Measurements from ENCODE around the gene PIK3IP1. TPM values are rescaled to one million over a fixed set of nuclear protein-coding genes. Genes with fewer than 3 reads are reported as not detected.

Gene PIK3IP1
- total RNA-seq, 2 donors from 2014 or later, result 14.6 to 17.6 TPM

DNA sequence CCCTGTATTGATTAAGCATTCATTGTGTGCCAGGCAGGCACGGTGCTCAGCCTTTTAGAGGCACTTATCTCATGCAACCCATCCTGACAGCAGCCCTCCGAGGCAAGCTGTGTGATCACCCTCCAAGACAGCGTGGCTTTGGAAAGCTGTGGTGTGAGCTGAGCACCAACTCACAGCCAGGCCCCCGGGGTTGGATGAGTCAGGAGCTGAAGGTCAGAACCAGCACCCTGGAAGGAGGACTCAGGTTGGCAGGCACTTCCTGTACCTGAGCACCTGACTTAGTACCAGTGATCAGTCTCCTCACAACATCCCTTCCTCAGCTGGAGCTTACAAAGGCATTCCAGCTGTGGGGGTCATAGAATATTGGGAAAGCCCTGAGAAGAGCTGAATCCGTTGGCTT is 44.9 kb upstream of the PIK3IP1 start:
- no peak overlapping the region for H3K4me3 ChIP-seq
- TF ChIP-seq, protein P1, sequence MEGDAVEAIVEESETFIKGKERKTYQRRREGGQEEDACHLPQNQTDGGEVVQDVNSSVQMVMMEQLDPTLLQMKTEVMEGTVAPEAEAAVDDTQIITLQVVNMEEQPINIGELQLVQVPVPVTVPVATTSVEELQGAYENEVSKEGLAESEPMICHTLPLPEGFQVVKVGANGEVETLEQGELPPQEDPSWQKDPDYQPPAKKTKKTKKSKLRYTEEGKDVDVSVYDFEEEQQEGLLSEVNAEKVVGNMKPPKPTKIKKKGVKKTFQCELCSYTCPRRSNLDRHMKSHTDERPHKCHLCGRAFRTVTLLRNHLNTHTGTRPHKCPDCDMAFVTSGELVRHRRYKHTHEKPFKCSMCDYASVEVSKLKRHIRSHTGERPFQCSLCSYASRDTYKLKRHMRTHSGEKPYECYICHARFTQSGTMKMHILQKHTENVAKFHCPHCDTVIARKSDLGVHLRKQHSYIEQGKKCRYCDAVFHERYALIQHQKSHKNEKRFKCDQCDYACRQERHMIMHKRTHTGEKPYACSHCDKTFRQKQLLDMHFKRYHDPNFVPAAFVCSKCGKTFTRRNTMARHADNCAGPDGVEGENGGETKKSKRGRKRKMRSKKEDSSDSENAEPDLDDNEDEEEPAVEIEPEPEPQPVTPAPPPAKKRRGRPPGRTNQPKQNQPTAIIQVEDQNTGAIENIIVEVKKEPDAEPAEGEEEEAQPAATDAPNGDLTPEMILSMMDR (IDR thresholded peaks at IDR 0.05), result no peak
- H3K27me3 ChIP-seq, result no peaks in the 10 kb centered on the region
- H3K9me3 ChIP-seq, result no peaks in the 10 kb centered on the region
- H3K27ac ChIP-seq, result no peak overlapping the region
- H3K36me3 ChIP-seq, result peaks cover 56% of the 10 kb centered on the region
- peaks cover 0 to 15% of the 10 kb centered on the region in 2 donors for H3K4me1 ChIP-seq
- no peak for DNase-seq (ENCODE audit: low spot score)

DNA sequence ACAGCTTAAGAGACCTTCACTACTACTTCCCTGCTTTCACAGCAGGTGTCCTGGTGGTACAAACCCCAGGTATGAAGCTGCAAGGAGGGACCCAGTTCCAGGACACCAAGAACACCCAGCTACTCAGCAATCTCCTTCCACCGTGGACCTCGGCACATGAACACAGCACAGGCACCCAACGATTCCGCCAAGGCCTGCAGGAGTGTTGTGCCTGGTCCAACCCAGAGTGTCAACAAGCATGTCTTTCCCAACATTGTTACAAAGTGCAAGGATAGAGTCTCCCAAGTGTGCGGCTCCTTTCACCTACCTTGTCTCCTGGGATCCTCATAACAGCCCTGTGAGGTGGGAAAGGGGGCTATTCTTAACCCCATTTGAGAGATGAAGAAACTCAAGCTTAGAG is 42.0 kb upstream of the PIK3IP1 start:
- peaks cover 65% of the 10 kb centered on the region for H3K36me3 ChIP-seq
- no peak overlapping the region for H3K4me3 ChIP-seq
- no peak for DNase-seq (ENCODE audit: low spot score)
- TF ChIP-seq, protein P1 (IDR thresholded peaks at IDR 0.05), result no peak
- H3K27ac ChIP-seq, result no peak overlapping the region
- no peaks in the 10 kb centered on the region for H3K27me3 ChIP-seq
- H3K9me3 ChIP-seq, result no peaks in the 10 kb centered on the region
- no peaks in the 10 kb centered on the region for H3K4me1 ChIP-seq

DNA sequence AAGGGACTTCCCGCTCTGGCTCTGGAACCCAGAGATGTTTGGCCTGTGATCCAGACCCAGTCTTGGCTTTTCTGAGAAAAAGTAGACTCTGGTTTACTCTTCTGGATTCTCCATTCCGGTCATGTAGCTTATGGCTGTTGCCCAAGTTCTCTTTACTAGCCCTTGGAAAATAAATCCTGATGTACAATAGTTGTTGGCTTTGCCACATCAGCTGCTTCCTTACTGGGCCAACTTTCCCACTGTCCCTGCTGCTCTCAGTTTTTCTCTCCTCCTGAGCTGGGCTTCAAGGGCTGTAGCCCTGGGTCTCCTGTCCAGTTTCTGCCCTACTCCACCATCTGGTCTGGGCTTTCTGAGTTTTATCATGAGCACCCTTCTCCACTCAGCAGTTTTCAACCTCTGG is 41.4 kb upstream of the PIK3IP1 start:
- no peak overlapping the region for H3K27ac ChIP-seq
- no peaks in the 10 kb centered on the region for H3K27me3 ChIP-seq
- H3K36me3 ChIP-seq, result peaks cover 71% of the 10 kb centered on the region
- TF ChIP-seq, protein P1 (IDR thresholded peaks at IDR 0.05), result no peak
- no peaks in the 10 kb centered on the region for H3K4me1 ChIP-seq
- no peak for DNase-seq (ENCODE audit: low spot score)
- no peaks in the 10 kb centered on the region for H3K9me3 ChIP-seq
- H3K4me3 ChIP-seq, result no peak overlapping the region

DNA sequence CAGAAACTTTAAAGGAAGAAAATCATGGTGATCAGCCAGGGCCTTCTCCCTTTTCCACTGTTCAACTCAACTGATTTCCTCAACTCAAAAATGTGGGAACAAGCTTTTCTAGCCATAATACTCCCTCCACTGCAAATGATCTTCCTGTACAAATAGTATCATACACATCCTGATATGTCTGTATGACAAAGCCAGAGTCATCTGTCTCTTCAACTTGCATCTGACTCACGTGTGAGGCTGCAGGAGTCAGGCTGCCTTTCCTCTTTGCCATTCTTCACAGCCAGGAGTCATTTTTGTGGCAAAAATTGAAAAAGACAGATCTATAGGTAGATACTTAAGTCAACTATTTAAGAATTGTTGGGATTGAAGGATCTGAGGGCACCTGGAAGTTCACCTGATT is 40.6 kb upstream of the PIK3IP1 start:
- Histone ChIP-seq H3K27ac (no peak overlapping the region), H3K4me1 (no peaks in the 10 kb centered on the region), H3K36me3 (peaks cover 79% of the 10 kb centered on the region), H3K27me3 (no peaks in the 10 kb centered on the region), H3K4me3 (no peak overlapping the region), H3K9me3 (no peaks in the 10 kb centered on the region)
- DNase-seq (ENCODE audit: low spot score), result no peak
- TF ChIP-seq, protein P1 (IDR thresholded peaks at IDR 0.05), result no peak

DNA sequence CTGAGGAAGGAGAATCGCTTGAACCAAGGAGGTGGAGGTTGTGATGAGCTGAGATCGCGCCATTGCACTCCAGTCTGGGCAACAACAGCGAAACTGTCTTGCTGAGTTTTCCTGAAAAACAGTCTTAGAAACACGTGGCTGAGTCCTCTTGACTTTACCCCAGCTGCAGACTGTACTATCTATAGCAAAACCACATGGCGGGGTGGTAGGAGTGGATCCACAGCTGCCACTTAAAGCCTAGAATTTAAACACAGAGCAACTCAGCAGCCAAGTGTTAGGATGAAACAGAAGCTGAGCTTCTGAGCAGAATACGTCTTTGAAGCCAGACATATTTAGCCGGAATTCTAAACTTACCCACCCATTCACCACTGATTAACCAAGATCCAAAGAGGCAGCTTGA is 39.7 kb upstream of the PIK3IP1 start:
- no peaks in the 10 kb centered on the region for H3K9me3 ChIP-seq
- H3K27me3 ChIP-seq, result no peaks in the 10 kb centered on the region
- no peak overlapping the region for H3K4me3 ChIP-seq
- no peaks in the 10 kb centered on the region for H3K4me1 ChIP-seq
- DNase-seq (ENCODE audit: low spot score), result no peak
- peaks cover 79% of the 10 kb centered on the region for H3K36me3 ChIP-seq
- H3K27ac ChIP-seq, result no peak overlapping the region
- TF ChIP-seq, protein P1 (IDR thresholded peaks at IDR 0.05), result no peak

DNA sequence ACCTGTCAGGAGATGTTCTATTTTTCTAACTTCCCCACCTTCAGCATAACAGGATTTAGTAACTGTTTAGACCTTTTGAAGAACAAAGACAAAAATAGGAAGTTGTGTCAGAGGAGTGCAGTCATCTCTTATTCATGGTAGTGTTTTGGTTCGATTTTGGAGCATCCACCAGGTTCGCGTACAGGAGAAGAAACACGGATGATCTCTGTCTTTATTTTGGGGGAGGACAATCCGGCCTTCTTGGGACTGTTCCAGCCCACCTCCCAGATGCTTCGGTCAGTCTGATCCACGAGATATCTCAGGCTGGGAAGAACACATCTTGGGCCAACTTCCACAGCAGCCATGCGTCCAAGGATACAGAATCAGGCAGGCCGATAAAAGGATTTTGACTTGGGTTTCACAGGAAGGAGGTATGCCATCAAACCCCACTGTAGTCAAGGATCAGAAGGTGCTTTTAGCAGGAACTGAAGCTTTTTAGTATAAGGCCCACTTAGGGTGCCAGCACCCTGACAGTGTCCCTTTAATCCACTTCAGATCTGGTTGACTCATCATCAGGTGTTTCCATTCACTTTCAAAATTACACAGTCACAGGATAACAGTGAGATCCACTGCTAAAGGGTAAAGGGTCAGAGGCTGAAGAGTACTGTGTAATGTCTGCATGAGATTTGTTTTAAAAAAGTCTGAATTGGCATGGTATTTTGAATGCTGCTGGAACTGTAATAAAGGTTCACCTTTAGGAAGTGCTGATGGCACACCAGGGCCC is 37.3 kb upstream of the PIK3IP1 start:
- peaks cover 89% of the 10 kb centered on the region for H3K36me3 ChIP-seq
- no peaks in the 10 kb centered on the region for H3K27me3 ChIP-seq
- no peaks in the 10 kb centered on the region for H3K9me3 ChIP-seq
- TF ChIP-seq, protein P1 (IDR thresholded peaks at IDR 0.05), result no peak
- H3K4me3 ChIP-seq, result no peak overlapping the region
- H3K27ac ChIP-seq, result no peak overlapping the region
- no peaks in the 10 kb centered on the region for H3K4me1 ChIP-seq
- DNase-seq (ENCODE audit: low spot score), result no peak

All from right atrium auricular region (tissue), 2 donors.